Mesothelial cell of epicardium (in vitro differentiated cells): ENCODE results near the gene PAX5. TPM values are rescaled to one million over a fixed set of nuclear protein-coding genes. Genes with fewer than 3 reads are reported as not detected.

Experiments
- DNase-seq, 2 experiments: peaks; one replicate each; pipeline ENCODE4 v3.0.0; 2021; ENCODE audit warnings: low spot score in 2 of 2; ENCODE audit not compliant: unreplicated experiment in 2 of 2
- H3K27ac Mint-ChIP-seq: 2 replicates; pipeline ENCODE4 v1.8.0; 2021; ENCODE audit warnings: mixed read lengths
- H3K27me3 Mint-ChIP-seq: 2 replicates; pipeline ENCODE4 v1.8.0; 2021; ENCODE audit warnings: low read depth, mixed read lengths
- H3K36me3 Mint-ChIP-seq: 2 replicates; pipeline ENCODE4 v1.8.0; 2021; ENCODE audit warnings: mixed read lengths
- H3K4me1 Mint-ChIP-seq: 2 replicates; pipeline ENCODE4 v1.8.0; 2021; ENCODE audit warnings: mixed read lengths
- H3K4me3 Mint-ChIP-seq: 2 replicates; pipeline ENCODE4 v1.8.0; 2021; ENCODE audit warnings: mild to moderate bottlenecking, moderate library complexity, mixed read lengths
- H3K9me3 Mint-ChIP-seq: 2 replicates; pipeline ENCODE4 v1.8.0; 2021; ENCODE audit warnings: mixed read lengths
- total RNA-seq: library from RNA; stranded (reverse); gene quantifications from 3 replicates; pipeline ENCODE4 v1.2.1, GENCODE V29; 2021
- TF ChIP-seq, protein P1 (sequence below): fragments of 200-600 bp; sonication (generic); IDR thresholded peaks from one replicate; pipeline ENCODE4 v1.5.0; 2021; ENCODE audit warnings: antibody characterized with exemption; ENCODE audit not compliant: unreplicated experiment

PAX5 gene
- total RNA-seq, 1 donor from 2014 or later = not detected

DNA sequence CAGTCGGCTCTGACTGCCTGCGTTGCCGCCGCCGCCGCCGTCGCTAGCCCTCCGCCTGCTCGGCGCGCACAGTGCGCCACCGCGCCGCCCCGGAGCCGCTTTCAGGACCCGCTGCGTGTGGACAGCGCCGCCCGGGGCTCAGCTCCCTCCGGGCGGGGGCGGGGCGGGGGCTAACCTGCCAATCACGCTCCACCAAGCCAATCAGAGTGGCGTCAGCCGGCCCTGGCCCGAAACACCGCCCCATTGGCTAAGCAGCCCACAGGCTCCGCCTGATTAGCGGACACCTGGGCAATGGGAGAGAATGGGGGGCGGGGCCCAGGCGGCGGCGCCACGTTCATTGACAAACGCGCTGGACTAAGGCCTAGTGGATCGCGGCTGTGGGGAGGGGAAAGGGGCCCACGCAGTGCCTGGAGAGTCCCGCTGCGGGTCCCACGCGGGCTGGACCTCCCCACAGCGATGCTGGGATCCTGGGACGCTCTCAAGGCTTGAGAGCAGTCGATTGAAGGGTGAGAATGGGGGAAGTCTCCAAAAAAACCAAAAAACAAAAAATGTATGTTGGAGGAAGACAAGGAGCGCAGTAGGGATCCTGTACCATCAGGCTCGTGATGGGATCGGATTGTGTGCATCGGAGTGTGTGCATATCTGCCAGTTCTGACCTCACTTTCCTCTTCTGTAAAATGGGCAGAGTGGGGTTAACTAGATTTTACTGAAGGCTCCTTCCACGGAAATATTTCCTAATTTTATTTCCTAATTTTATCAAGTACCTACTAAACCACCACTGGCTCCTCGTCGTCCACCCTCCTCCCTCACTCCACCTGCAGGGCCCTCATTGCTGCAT lies 6.3 kb downstream of the PAX5 start:
- H3K27me3 Mint-ChIP-seq = peaks cover 97% of the 10 kb centered on the region
- TF ChIP-seq, protein P1, sequence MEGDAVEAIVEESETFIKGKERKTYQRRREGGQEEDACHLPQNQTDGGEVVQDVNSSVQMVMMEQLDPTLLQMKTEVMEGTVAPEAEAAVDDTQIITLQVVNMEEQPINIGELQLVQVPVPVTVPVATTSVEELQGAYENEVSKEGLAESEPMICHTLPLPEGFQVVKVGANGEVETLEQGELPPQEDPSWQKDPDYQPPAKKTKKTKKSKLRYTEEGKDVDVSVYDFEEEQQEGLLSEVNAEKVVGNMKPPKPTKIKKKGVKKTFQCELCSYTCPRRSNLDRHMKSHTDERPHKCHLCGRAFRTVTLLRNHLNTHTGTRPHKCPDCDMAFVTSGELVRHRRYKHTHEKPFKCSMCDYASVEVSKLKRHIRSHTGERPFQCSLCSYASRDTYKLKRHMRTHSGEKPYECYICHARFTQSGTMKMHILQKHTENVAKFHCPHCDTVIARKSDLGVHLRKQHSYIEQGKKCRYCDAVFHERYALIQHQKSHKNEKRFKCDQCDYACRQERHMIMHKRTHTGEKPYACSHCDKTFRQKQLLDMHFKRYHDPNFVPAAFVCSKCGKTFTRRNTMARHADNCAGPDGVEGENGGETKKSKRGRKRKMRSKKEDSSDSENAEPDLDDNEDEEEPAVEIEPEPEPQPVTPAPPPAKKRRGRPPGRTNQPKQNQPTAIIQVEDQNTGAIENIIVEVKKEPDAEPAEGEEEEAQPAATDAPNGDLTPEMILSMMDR = no peak
- peak; percentile 93 to 97 for DNase-seq
- no peaks in the 10 kb centered on the region for H3K9me3 Mint-ChIP-seq
- peaks cover 3% of the 10 kb centered on the region for H3K36me3 Mint-ChIP-seq
- no peak overlapping the region for H3K27ac Mint-ChIP-seq
- peaks cover 10% of the 10 kb centered on the region for H3K4me1 Mint-ChIP-seq
- H3K4me3 Mint-ChIP-seq = peak overlapping the region; percentile 60

DNA sequence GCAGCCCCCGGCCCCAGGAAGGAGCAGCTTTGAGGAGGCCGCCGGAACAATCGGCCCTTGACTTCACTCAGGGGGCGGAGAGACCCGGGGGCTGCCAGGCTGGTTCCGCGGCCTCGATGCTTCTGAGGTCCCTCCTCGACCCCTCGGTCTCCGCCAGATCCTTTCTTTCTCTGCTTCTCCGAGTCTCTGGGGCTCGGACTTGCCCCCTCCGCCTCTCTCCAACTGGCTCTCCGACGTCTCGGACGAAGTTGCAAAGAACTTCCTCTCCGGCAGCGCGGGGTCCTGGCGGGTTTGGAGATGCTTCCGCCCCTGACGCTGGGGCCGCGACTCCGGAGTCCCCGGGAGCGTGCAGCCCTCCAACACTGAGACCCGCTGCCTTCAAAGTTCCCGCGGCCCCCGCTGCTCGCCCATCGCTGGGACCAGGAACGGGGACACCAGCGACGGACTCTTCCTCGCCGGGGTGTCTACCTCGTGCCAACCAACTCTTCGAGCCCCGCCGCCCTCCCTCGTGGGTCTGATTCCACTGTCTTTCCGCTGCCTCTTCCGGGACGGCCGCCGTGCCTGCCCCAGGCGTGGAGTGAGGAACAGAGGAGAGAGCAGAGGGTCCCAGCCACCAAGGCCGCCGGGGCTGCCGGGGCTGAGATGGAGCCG lies 7.0 kb downstream of the PAX5 start:
- peaks cover 97% of the 10 kb centered on the region for H3K27me3 Mint-ChIP-seq
- H3K4me3 Mint-ChIP-seq = peak overlapping the region; percentile 31
- peaks cover 3% of the 10 kb centered on the region for H3K36me3 Mint-ChIP-seq
- peaks cover 10% of the 10 kb centered on the region for H3K4me1 Mint-ChIP-seq
- DNase-seq = no peak
- H3K27ac Mint-ChIP-seq = no peak overlapping the region
- TF ChIP-seq, protein P1 = no peak
- H3K9me3 Mint-ChIP-seq = no peaks in the 10 kb centered on the region

DNA sequence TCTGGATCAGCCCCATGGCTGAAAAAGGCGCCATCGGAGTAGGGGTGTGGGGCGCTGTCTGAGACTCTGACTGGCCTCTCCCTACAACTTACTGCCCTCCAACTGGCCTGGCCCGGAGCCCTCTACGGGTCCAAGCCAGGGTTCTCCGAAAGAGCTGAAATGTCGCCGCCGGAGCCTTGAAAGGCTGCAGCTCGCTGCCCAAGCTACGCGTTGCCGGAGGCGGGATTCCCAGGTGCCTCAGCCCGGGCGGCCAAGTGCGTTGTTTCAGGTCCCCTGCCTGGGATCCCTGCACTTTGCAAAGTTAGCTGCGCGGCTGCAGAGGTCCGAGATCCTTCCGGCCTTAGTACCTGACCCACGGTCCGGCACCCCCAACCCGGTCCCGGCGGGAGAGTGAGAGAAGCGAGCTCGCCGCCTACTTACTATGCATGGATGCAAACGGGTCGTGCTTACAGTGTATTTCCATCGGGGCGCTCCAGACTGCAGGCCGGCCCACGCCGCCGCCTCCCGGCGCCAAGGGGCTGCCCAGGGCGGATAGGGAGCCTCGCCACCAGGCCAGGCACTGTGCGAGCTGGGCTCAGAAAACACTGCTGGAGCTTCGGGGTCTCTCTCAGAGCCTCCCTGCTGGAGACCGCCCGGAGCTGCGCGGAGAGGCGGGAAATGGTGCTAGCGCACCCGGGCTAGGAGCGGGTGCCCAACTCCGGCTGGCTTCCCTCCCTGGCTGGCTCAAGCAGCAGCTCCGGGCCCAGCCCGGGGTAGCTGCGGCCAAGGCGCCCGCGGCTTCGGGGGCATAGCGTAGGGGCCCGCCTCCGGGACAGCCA lies 7.7 kb downstream of the PAX5 start:
- no peak for DNase-seq
- Mint-ChIP-seq H3K9me3 (no peaks in the 10 kb centered on the region), H3K27ac (no peak overlapping the region), H3K4me3 (no peak overlapping the region), H3K36me3 (peaks cover 3% of the 10 kb centered on the region), H3K4me1 (peaks cover 10% of the 10 kb centered on the region), H3K27me3 (peaks cover 97% of the 10 kb centered on the region)
- TF ChIP-seq, protein P1 = no peak

DNA sequence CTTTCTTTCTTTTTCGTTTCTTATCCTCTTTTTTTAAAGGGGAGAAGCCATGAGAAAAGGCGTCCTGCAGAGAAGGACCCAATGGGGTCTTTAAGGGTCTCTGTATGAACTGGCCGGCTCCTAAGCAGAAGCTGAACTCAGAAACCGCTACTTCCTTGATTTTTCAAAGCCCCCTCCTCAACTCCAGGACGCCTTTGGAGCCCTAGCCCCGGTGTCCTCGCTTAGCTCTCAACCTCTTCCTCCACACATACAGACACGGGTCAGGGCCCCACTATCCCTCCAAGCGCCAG lies 8.3 kb downstream of the PAX5 start:
- Mint-ChIP-seq H3K27ac (no peak overlapping the region), H3K4me3 (no peak overlapping the region), H3K4me1 (peaks cover 10% of the 10 kb centered on the region), H3K27me3 (peaks cover 97% of the 10 kb centered on the region), H3K36me3 (peaks cover 3% of the 10 kb centered on the region), H3K9me3 (no peaks in the 10 kb centered on the region)
- TF ChIP-seq, protein P1 = no peak
- no peak for DNase-seq

DNA sequence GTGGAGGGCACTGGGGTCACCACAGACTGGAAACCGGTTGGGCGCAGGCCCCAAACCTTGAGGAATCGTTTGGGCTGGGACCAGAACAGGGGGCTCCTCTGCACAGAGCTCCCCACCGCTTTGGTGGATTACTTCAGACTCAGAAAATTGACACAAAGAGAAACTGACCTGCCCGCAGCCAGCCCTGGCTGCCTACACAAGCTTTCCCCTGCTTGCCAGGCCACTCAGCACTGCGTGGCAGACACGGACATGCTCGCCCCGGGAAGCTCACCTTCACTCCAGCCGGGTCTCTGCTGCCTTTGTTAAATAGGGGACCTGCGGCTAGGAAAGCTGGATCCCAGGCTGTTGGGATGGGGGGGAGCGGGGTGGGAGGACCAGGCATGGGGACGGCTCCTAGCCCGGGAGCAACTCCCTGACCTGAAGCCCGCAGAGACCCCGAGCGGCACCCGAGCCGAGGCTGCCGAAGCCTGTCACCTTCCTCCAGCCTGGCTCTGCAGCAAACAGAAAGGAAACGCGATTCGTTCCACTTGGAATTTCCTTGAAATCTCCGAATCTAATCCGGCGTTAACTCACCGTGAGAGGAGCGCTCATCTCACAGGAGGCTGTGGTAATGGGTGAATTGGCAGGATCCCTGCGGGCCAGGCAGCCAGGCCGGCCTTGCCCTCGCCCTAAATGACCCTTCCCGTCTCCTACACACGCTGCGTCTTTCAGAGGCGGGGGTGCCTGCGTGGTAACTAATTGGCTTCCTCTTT lies 8.8 kb downstream of the PAX5 start:
- TF ChIP-seq, protein P1 = no peak
- peaks cover 3% of the 10 kb centered on the region for H3K36me3 Mint-ChIP-seq
- peaks cover 10% of the 10 kb centered on the region for H3K4me1 Mint-ChIP-seq
- H3K27ac Mint-ChIP-seq = no peak overlapping the region
- no peak overlapping the region for H3K4me3 Mint-ChIP-seq
- DNase-seq = no peak
- peaks cover 97% of the 10 kb centered on the region for H3K27me3 Mint-ChIP-seq
- no peaks in the 10 kb centered on the region for H3K9me3 Mint-ChIP-seq
